ENCODE data around the gene TREML2.

Gene TREML2

GRCh38 chr6:41177695-41178094, 23.3 kb downstream of the TREML2 start:
- Mint-ChIP-seq H3K4me3 (no peak overlapping the region), H3K4me1 (no peaks in the 10 kb centered on the region), H3K9me3 (no peaks in the 10 kb centered on the region), H3K27me3 (ENCODE audit: low read depth) (peaks cover 18% of the 10 kb centered on the region), H3K36me3 (ENCODE audit: low read depth) (no peaks in the 10 kb centered on the region), H3K27ac (no peak overlapping the region)
- no peak for TF ChIP-seq CTCF (IDR thresholded peaks at IDR 0.05; ENCODE audit: unreplicated experiment in 3 of 3)

GRCh38 chr6:41177287-41177686, 23.7 kb downstream of the TREML2 start:
- no peaks in the 10 kb centered on the region for H3K9me3 Mint-ChIP-seq
- no peak overlapping the region for H3K4me3 Mint-ChIP-seq
- H3K27ac Mint-ChIP-seq, result no peak overlapping the region
- no peaks in the 10 kb centered on the region for H3K4me1 Mint-ChIP-seq
- TF ChIP-seq CTCF (IDR thresholded peaks at IDR 0.05; ENCODE audit: unreplicated experiment in 3 of 3), result no peak
- no peaks in the 10 kb centered on the region for H3K36me3 Mint-ChIP-seq (ENCODE audit: low read depth)
- peaks cover 18% of the 10 kb centered on the region for H3K27me3 Mint-ChIP-seq (ENCODE audit: low read depth)

- Mint-ChIP-seq H3K36me3 (ENCODE audit: low read depth) (no peaks in the 10 kb centered on the region), H3K4me3 (no peak overlapping the region), H3K4me1 (no peaks in the 10 kb centered on the region), H3K27me3 (ENCODE audit: low read depth) (peaks cover 23% of the 10 kb centered on the region), H3K9me3 (no peaks in the 10 kb centered on the region), H3K27ac (no peak overlapping the region)
- TF ChIP-seq CTCF (IDR thresholded peaks at IDR 0.05; ENCODE audit: unreplicated experiment in 3 of 3), result no peak
These were observed 24.8 kb downstream of the TREML2 start for GRCh38 chr6:41176189-41176588.

GRCh38 chr6:41175084-41175483, 25.9 kb downstream of the TREML2 start:
- Mint-ChIP-seq H3K4me3 (no peak overlapping the region), H3K9me3 (no peaks in the 10 kb centered on the region), H3K27me3 (ENCODE audit: low read depth) (peaks cover 23% of the 10 kb centered on the region), H3K36me3 (ENCODE audit: low read depth) (no peaks in the 10 kb centered on the region), H3K27ac (no peak overlapping the region), H3K4me1 (no peaks in the 10 kb centered on the region)
- TF ChIP-seq CTCF (IDR thresholded peaks at IDR 0.05; ENCODE audit: unreplicated experiment in 3 of 3), result no peak

DNA sequence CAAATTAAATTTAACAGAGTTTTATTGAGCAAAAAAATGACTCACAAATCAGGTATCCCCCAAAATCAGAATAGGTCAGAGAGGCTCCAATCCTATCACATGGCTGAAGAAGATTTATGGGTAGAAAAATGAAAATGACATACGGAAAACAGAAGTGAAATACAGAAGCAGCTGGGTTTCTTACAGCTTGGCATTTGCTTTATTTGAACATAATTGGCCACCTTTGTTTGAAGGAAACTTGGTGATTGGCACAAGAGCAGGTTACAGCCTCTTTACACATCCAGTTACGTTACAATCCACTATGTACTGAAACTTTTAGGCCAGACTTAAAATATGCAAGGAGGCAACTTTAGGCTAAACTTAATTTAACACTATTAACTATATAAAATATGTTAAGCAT, 26.3 kb downstream of the TREML2 start:
- Mint-ChIP-seq H3K4me1 (no peaks in the 10 kb centered on the region), H3K27me3 (ENCODE audit: low read depth) (peaks cover 20% of the 10 kb centered on the region), H3K36me3 (ENCODE audit: low read depth) (no peaks in the 10 kb centered on the region), H3K27ac (no peak overlapping the region), H3K9me3 (no peaks in the 10 kb centered on the region), H3K4me3 (no peak overlapping the region)
- no peak for TF ChIP-seq CTCF (IDR thresholded peaks at IDR 0.05; ENCODE audit: unreplicated experiment in 3 of 3)

- Mint-ChIP-seq H3K9me3 (no peaks in the 10 kb centered on the region), H3K36me3 (ENCODE audit: low read depth) (no peaks in the 10 kb centered on the region), H3K27ac (no peak overlapping the region), H3K4me3 (no peak overlapping the region), H3K27me3 (ENCODE audit: low read depth) (peaks cover 23% of the 10 kb centered on the region), H3K4me1 (no peaks in the 10 kb centered on the region)
- TF ChIP-seq CTCF (IDR thresholded peaks at IDR 0.05; ENCODE audit: unreplicated experiment in 3 of 3), result no peak
These were observed 29.0 kb downstream of the TREML2 start for GRCh38 chr6:41171908-41172307.

All from nephron (organoid).